ENCODE data around the gene RAB26. TPM values are rescaled to one million over a fixed set of nuclear protein-coding genes. Genes with fewer than 3 reads are reported as not detected.

Gene RAB26
- polyA plus RNA-seq, 1 donor (not counting 4 experiments of a cell fraction or from before 2014, with no cell fraction given) = 0.58 TPM

DNA sequence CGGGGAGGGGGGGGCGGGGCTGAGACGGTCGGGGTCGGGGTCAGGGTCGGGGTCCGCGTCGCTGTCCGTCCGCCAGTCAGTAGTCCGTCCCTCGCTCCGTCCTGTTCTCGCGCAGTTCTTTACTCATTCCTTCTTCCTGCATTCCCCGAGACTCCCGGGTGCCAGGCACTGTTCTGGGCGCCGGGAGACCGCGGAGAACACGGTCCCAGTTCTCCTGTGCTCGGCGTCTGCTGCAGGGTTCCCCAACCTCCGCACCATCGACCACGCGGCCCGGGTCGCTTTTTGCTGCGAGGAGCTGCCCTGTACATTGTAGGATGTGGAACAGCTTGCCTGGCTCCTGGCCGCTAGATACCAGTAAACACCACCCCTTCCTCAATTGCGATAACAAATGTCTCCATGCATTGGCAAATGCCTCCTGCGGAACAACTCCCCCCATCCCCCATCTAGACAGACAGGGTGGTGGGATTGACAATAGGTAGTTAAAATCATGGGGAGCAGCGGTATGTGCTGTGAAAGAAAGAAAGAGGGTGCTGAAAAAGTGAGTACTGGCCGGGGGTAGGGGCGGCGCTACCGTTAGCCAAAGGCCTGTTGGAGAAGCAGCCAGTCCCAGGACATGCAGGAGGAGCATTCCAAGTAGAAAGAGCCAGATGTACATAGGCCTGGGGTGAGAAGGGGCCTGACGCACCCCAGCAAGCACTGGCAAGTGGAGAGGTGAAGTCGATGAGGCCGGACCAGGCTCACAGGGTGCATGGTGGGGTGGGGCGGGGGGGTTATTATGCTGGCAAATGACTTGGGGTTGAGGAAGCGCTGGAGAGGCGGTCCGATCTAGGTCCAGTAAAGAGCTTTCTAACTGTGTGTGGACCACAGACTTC lies 7.8 kb downstream of the RAB26 start:
- peaks cover 74% of the 10 kb centered on the region for H3K79me2 ChIP-seq (ENCODE audit: control insufficient read depth, insufficient read depth, low read length)
- TF ChIP-seq, protein P1, sequence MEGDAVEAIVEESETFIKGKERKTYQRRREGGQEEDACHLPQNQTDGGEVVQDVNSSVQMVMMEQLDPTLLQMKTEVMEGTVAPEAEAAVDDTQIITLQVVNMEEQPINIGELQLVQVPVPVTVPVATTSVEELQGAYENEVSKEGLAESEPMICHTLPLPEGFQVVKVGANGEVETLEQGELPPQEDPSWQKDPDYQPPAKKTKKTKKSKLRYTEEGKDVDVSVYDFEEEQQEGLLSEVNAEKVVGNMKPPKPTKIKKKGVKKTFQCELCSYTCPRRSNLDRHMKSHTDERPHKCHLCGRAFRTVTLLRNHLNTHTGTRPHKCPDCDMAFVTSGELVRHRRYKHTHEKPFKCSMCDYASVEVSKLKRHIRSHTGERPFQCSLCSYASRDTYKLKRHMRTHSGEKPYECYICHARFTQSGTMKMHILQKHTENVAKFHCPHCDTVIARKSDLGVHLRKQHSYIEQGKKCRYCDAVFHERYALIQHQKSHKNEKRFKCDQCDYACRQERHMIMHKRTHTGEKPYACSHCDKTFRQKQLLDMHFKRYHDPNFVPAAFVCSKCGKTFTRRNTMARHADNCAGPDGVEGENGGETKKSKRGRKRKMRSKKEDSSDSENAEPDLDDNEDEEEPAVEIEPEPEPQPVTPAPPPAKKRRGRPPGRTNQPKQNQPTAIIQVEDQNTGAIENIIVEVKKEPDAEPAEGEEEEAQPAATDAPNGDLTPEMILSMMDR (optimal IDR thresholded peaks at IDR 0.05 in 1 of 3, IDR thresholded peaks at IDR 0.05 in 1 of 3, conservative IDR thresholded peaks at IDR 0.05 in 1 of 3; ENCODE audit: extremely low read depth in 1 of 3, insufficient read depth in 2 of 3, low read length in 3 of 3) = no peak
- TF ChIP-seq EZH2 (IDR thresholded peaks at IDR 0.05; ENCODE audit: low read length) = no peak
- H3K36me3 ChIP-seq (ENCODE audit: control insufficient read depth in 2 of 2, extremely low read depth in 1 of 2, insufficient read depth in 2 of 2, low read length in 2 of 2) = peaks cover 19 to 30% of the 10 kb centered on the region in 2 experiments
- no peak for FAIRE-seq
- H3K27me3 ChIP-seq (ENCODE audit: control insufficient read depth, extremely low read depth, insufficient read depth, low read length) = no peaks in the 10 kb centered on the region
- H4K20me1 ChIP-seq (ENCODE audit: control insufficient read depth, extremely low read depth, insufficient read depth, low read length) = peaks cover 37% of the 10 kb centered on the region
- H3K9me1 ChIP-seq (ENCODE audit: control insufficient read depth, extremely low read depth, insufficient read depth, low read length) = peaks cover 7% of the 10 kb centered on the region
- peak overlapping the region; percentile 92 for H3K9ac ChIP-seq (ENCODE audit: control insufficient read depth, extremely low read depth, insufficient read depth, low read length)
- DNase-seq (ENCODE audit: low read depth, low spot score) = no peak
- H3K4me2 ChIP-seq (ENCODE audit: control insufficient read depth, extremely low read depth, insufficient read depth, low read depth, low read length) = peak overlapping the region; percentile 93
- dilution Hi-C loops (cut with MboI; ENCODE audit: extremely low pct_ligation_motif_present, low sequenced_read_pairs) = no loop called here
- H3K4me3 ChIP-seq (ENCODE audit: control insufficient read depth in 2 of 3, extremely low read depth in 1 of 3, insufficient read depth in 2 of 3, low read depth in 1 of 3, low read length in 3 of 3) = peak overlapping the region; percentile 91 to 94 (median 91)
- H3K4me1 ChIP-seq (ENCODE audit: control insufficient read depth, extremely low read depth, insufficient read depth, low read length) = peaks cover 57% of the 10 kb centered on the region
- H2AFZ ChIP-seq (ENCODE audit: control insufficient read depth, low read length) = no peak overlapping the region
- peak overlapping the region; percentile 70 for H3K27ac ChIP-seq (ENCODE audit: control insufficient read depth, insufficient read depth, low read length)
- no peaks in the 10 kb centered on the region for H3K9me3 ChIP-seq (ENCODE audit: control insufficient read depth, low read depth, low read length)

DNA sequence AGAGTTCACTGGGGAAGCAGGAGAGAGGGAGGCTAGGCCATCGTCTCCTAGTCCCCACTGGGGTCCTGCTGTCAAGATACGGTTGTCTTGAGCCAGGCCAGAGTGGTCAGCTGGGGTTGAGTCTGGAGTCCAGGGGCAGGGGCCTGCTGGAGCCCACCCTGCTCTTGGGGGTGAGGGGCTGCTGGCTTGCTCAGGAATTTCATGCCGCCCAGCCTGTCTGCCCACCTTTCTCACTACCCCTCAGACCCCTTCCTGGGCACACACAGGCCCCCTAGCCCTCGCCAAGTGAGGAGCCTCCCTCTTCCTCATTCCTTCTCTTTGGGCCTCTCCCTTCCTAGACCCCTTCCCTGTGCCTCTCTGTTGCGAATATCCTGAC lies 8.4 kb downstream of the RAB26 start:
- H3K36me3 ChIP-seq (ENCODE audit: control insufficient read depth in 2 of 2, extremely low read depth in 1 of 2, insufficient read depth in 2 of 2, low read length in 2 of 2) = peaks cover 16 to 27% of the 10 kb centered on the region in 2 experiments
- dilution Hi-C loops (cut with MboI; ENCODE audit: extremely low pct_ligation_motif_present, low sequenced_read_pairs) = no loop called here
- no peaks in the 10 kb centered on the region for H3K27me3 ChIP-seq (ENCODE audit: control insufficient read depth, extremely low read depth, insufficient read depth, low read length)
- H3K9ac ChIP-seq (ENCODE audit: control insufficient read depth, extremely low read depth, insufficient read depth, low read length) = peak overlapping the region; percentile 92
- H3K4me3 ChIP-seq (ENCODE audit: control insufficient read depth in 2 of 3, extremely low read depth in 1 of 3, insufficient read depth in 2 of 3, low read depth in 1 of 3, low read length in 3 of 3) = peak overlapping the region; percentile 91 to 94 (median 91)
- H3K79me2 ChIP-seq (ENCODE audit: control insufficient read depth, insufficient read depth, low read length) = peaks cover 74% of the 10 kb centered on the region
- H3K9me1 ChIP-seq (ENCODE audit: control insufficient read depth, extremely low read depth, insufficient read depth, low read length) = peaks cover 6% of the 10 kb centered on the region
- H3K4me1 ChIP-seq (ENCODE audit: control insufficient read depth, extremely low read depth, insufficient read depth, low read length) = peaks cover 57% of the 10 kb centered on the region
- no peaks in the 10 kb centered on the region for H3K9me3 ChIP-seq (ENCODE audit: control insufficient read depth, low read depth, low read length)
- DNase-seq (ENCODE audit: low read depth, low spot score) (no peak), FAIRE-seq (no peak)
- H4K20me1 ChIP-seq (ENCODE audit: control insufficient read depth, extremely low read depth, insufficient read depth, low read length) = peaks cover 38% of the 10 kb centered on the region
- H2AFZ ChIP-seq (ENCODE audit: control insufficient read depth, low read length) = no peak overlapping the region
- TF ChIP-seq EZH2 (IDR thresholded peaks at IDR 0.05; ENCODE audit: low read length) = no peak
- TF ChIP-seq, protein P1 (optimal IDR thresholded peaks at IDR 0.05 in 1 of 3, IDR thresholded peaks at IDR 0.05 in 1 of 3, conservative IDR thresholded peaks at IDR 0.05 in 1 of 3; ENCODE audit: extremely low read depth in 1 of 3, insufficient read depth in 2 of 3, low read length in 3 of 3) = no peak
- peak overlapping the region; percentile 70 for H3K27ac ChIP-seq (ENCODE audit: control insufficient read depth, insufficient read depth, low read length)
- peak overlapping the region; percentile 93 for H3K4me2 ChIP-seq (ENCODE audit: control insufficient read depth, extremely low read depth, insufficient read depth, low read depth, low read length)
